ENCODE data around the gene COMMD1. TPM values are rescaled to one million over a fixed set of nuclear protein-coding genes. Genes with fewer than 3 reads are reported as not detected.

The COMMD1 gene
- polyA plus RNA-seq, 1 donor from 2014 or later, result 69.1 TPM

DNA sequence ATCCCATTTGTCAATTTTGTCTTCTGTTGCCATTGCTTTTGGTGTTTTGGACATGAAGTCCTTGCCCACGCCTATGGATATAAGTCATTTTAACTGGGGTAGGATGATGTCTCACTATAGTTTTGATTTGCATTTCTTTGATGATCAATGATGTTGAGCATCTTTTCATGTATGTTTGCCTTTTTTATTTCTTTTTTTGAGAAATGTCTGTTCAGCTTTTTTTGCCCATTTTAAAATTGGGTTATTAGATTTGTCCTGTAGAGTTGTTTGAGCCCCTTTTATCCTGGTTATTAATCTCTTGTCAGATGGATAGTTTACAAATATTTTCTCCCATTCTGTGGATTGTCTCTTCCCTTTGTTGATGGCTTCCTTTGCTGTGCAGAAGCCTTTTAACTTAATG is 75.3 kb downstream of the COMMD1 start:
- H3K9me3 ChIP-seq (ENCODE audit: low read length), result no peaks in the 10 kb centered on the region
- TF ChIP-seq POLR2AphosphoS5 (IDR thresholded peaks at IDR 0.05), result no peak
- TF ChIP-seq TAF1 (IDR thresholded peaks at IDR 0.05; ENCODE audit: low read depth), result no peak
- no peak for TF ChIP-seq EP300 (conservative IDR thresholded peaks at IDR 0.05; ENCODE audit: poor library complexity, severe bottlenecking)
- TF ChIP-seq CTCF (IDR thresholded peaks at IDR 0.05; ENCODE audit: poor library complexity, severe bottlenecking), result no peak
- H3K79me2 ChIP-seq (replicated peaks; ENCODE audit: insufficient read depth, low read length), result no peaks in the 10 kb centered on the region
- no peak overlapping the region for H3K4me2 ChIP-seq (ENCODE audit: low read length)
- no peaks in the 10 kb centered on the region for H3K36me3 ChIP-seq (ENCODE audit: insufficient read depth, low read length)
- no peaks in the 10 kb centered on the region for H3K27me3 ChIP-seq (ENCODE audit: insufficient read depth, low read depth, low read length)
- no peak overlapping the region for H3K9ac ChIP-seq (ENCODE audit: low read length)
- H3F3A ChIP-seq (ENCODE audit: insufficient read depth, low read length, poor library complexity, severe bottlenecking), result no peaks in the 10 kb centered on the region
- H3K27ac ChIP-seq (ENCODE audit: low read length), result no peak overlapping the region
- H3K4me3 ChIP-seq (ENCODE audit: low read length), result no peak overlapping the region
- no peak overlapping the region for H2AFZ ChIP-seq (ENCODE audit: low read depth, low read length)
- H3K9me2 ChIP-seq (ENCODE audit: insufficient read depth, low read length), result no peaks in the 10 kb centered on the region
- H4K20me1 ChIP-seq (ENCODE audit: insufficient read depth), result no peaks in the 10 kb centered on the region

DNA sequence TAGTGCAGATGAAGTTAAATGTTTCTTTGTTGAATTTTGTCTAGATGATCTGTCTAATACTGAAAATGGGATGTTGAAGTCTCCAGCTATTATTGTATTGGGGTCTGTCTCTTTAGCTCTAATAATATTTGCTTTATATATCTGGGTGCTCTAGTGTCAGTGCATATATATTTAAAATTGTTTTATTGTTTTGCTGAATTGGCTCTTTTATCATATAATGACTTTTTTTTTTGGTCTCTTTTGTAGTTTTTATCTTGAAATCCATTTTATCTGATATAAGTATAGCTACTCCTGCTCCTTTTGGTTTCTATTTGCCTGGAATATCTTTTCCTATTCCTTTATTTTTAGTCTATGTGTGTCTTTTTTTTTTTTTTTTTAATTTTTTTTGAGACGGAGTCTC is 79.2 kb downstream of the COMMD1 start:
- Histone ChIP-seq H3K27me3 (ENCODE audit: insufficient read depth, low read depth, low read length) (no peaks in the 10 kb centered on the region), H3K4me2 (ENCODE audit: low read length) (no peak overlapping the region), H2AFZ (ENCODE audit: low read depth, low read length) (no peak overlapping the region), H3K9me3 (ENCODE audit: low read length) (no peaks in the 10 kb centered on the region), H3K9me2 (ENCODE audit: insufficient read depth, low read length) (no peaks in the 10 kb centered on the region), H3F3A (ENCODE audit: insufficient read depth, low read length, poor library complexity, severe bottlenecking) (no peaks in the 10 kb centered on the region), H3K27ac (ENCODE audit: low read length) (no peak overlapping the region), H4K20me1 (ENCODE audit: insufficient read depth) (no peaks in the 10 kb centered on the region), H3K36me3 (ENCODE audit: insufficient read depth, low read length) (no peaks in the 10 kb centered on the region), H3K9ac (ENCODE audit: low read length) (no peak overlapping the region), H3K79me2 (replicated peaks; ENCODE audit: insufficient read depth, low read length) (no peaks in the 10 kb centered on the region), H3K4me3 (ENCODE audit: low read length) (no peak overlapping the region)
- TF ChIP-seq SMC3 (conservative IDR thresholded peaks at IDR 0.05; ENCODE audit: poor library complexity) (no peak), MXI1 (conservative IDR thresholded peaks at IDR 0.05; ENCODE audit: poor library complexity, severe bottlenecking) (no peak), EP300 (conservative IDR thresholded peaks at IDR 0.05; ENCODE audit: poor library complexity, severe bottlenecking) (no peak), TAF1 (IDR thresholded peaks at IDR 0.05; ENCODE audit: low read depth) (no peak), RAD21 (conservative IDR thresholded peaks at IDR 0.05) (no peak), REST (IDR thresholded peaks at IDR 0.05; ENCODE audit: borderline replicate concordance) (no peak), CTCF (IDR thresholded peaks at IDR 0.05; ENCODE audit: poor library complexity, severe bottlenecking) (no peak), POLR2AphosphoS5 (IDR thresholded peaks at IDR 0.05) (no peak), EZH2 (IDR thresholded peaks at IDR 0.05; ENCODE audit: borderline replicate concordance, insufficient read depth, low read length, poor library complexity, severe bottlenecking) (no peak)
